Heart right ventricle (tissue), 16 donors: ENCODE data around the gene BABAM2. TPM values are rescaled to one million over a fixed set of nuclear protein-coding genes. Genes with fewer than 3 reads are reported as not detected.
A peak's percentile ranks its signal among the peaks of the same experiment; 100 is the strongest.

Experiments
- ATAC-seq, 8 donors: fragments of 200-7000 bp; cut with Tn5 transposase; one replicate each; pipeline ENCODE4 v1.9.1; 2020; ENCODE audit warnings: mild to moderate bottlenecking in 8 of 8, moderate library complexity in 8 of 8, moderate number of reproducible peaks in 1 of 8
- DNase-seq, 2 donors: peaks; one replicate each; pipeline ENCODE4 v3.0.0-alpha.2; 2020
- H3K27ac ChIP-seq, 10 donors: fragments of 200-600 bp; sonication (generic) in 2 of 10; one replicate each; pipeline versions ENCODE4 v1.5.0 to v1.8.0; 2020 to 2022; ENCODE audit warnings: mild to moderate bottlenecking in 3 of 10
- H3K27me3 ChIP-seq, 7 donors: fragments of 200-600 bp; one replicate each; pipeline ENCODE4 v1.8.0; 2021 to 2022; ENCODE audit warnings: mild to moderate bottlenecking in 2 of 7
- H3K36me3 ChIP-seq, 9 donors: fragments of 200-600 bp; sonication (generic) in 1 of 9; one replicate each; pipeline versions ENCODE4 v1.5.0 to v1.8.0; 2020 to 2022; ENCODE audit warnings: mild to moderate bottlenecking in 2 of 9
- H3K4me1 ChIP-seq, 9 donors: fragments of 200-600 bp; sonication (generic) in 1 of 9; one replicate each; pipeline versions ENCODE4 v1.5.0 to v1.8.0; 2020 to 2022; ENCODE audit warnings: mild to moderate bottlenecking in 4 of 9
- H3K4me3 ChIP-seq, 10 donors: fragments of 200-600 bp; sonication (generic) in 2 of 10; one replicate each; pipeline versions ENCODE4 v1.5.0 to v1.8.0; 2020 to 2022; ENCODE audit warnings: mild to moderate bottlenecking in 7 of 10, moderate library complexity in 2 of 10
- H3K9me3 ChIP-seq, 11 donors: fragments of 200-600 bp in 10 of 11; sonication (generic) in 2 of 11; one replicate each; pipeline versions ENCODE4 v1.5.0 to v1.8.0; 2013 to 2022; ENCODE audit warnings: mild to moderate bottlenecking in 2 of 11, control low read depth in 1 of 11, moderate library complexity in 1 of 11
- CTCF ChIP-seq, 9 donors: fragments of 200-600 bp; sonication (generic) in 2 of 9; IDR thresholded peaks; one replicate each; pipeline versions ENCODE4 v1.5.0 to v1.8.0; 2021 to 2022; ENCODE audit warnings: antibody characterized with exemption in 9 of 9, mild to moderate bottlenecking in 5 of 9, moderate library complexity in 1 of 9
- WGBS, 2 donors: extraction: QIAGEN DNeasy Blood & Tissue Kit; methylation state at CpG; one replicate each; pipeline ENCODE4 v1.1.7; 2013; ENCODE audit warnings: inconsistent platforms in 1 of 2; 5-methylcytosine and 5-hydroxymethylcytosine counted together
- intact Hi-C, 10 donors: fragments of 100-400 bp; cut with DNase I; formaldehyde crosslinking; loops; one replicate each; pipeline versions ENCODE4 v1.11.1 to v1.14.2; 2022
- polyA plus RNA-seq, 2 donors: library from polyadenylated mRNA; stranded (reverse); fragments of 200-250 nt; gene quantifications; one replicate each; pipeline ENCODE4 v1.2.3, GENCODE V29; 2013
- total RNA-seq, 10 donors: library from RNA; stranded (reverse); fragmentation: NEBNext Ultra II Directional in 3 of 10; extraction: Animal tissue kit (Norgen Biotek cat#: 25700) in 3 of 10; gene quantifications; one replicate each; pipeline versions ENCODE4 v1.2.1 to v1.2.4, GENCODE V29; 2021 to 2023
- donor health status: Arrhythmogenic right ventricular cardiomyopathy.
- donor health status: ischemic (EF 13 %, LVEDD 7.1; RV severe dilation, severe dysfunction).
- donor health status: healthy with polysubstance abuse.
- donor health status: DM: no; HTN: yes; CAD: no.
- donor health status: DM: no; HTN: no; CAD: no.
- donor health status: ischemic (EF 25% LVEDD 6.9; RV normal size, moderate dysfunction).
- donor health status: ischemic (EF 25% LVEDD 5.7; RV mildly dilated, moderate dysfunction).
- donor health status: healthy.
- donor health status: DM: yes; HTN: yes; CAD: no.
- donor health status: Ischemic cardiomyopathy.
- donor health status: ischemic (EF 35%, LVEDD 5.7; RV mildly dilated, moderate dysfunction).
- donor health status: nonischemic (EF 11% LVEDD 7.7; RV severe dilation, severe dysfunction).
- donor health status: DM: yes; HTN: yes; CAD: no.
- donor health status: PGD.
- donor health status: ischemic (EF 29% LVEDD 5.4; RV normal size, mild dysfunction).
- donor health status: nonischemic (EF 23%, LVEDD 6.1; RV moderate dilation, normal function).

BABAM2 gene
- total and polyA plus RNA-seq, 12 donors = 13.3 to 83.4 (median 65.9) TPM

DNA sequence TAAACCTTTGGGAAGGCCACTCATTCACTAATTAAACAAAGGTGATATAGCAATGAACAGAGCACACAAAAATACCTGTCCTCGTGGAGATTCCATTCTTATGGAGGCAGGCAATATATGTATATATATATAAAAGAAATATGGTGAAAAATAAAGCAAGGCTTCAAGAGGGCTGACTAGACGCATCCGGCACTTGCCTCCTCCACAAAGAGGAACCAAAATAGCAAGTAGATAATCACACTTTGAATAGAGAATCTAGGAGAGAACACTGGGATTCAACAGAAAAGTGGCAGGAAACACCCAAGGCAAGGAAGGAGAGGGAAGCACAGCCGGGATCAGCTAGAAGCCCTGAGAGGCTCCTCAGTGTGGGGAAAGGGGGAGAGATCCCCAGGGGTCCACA lies 283.7 kb downstream of the BABAM2 start:
- Histone ChIP-seq H3K9me3 (peaks cover 0 to 21% (median 7%) of the 10 kb centered on the region in 11 donors), H3K27ac (no peak overlapping the region), H3K4me1 (no peaks in the 10 kb centered on the region), H3K27me3 (no peaks in the 10 kb centered on the region), H3K4me3 (no peak overlapping the region), H3K36me3 (peaks cover 0 to 4% (median 0%) of the 10 kb centered on the region in 9 donors)
- DNase-seq = no peak
- TF ChIP-seq CTCF (IDR thresholded peaks at IDR 0.05) = no peak
- 91 to 97% methylated on average over 4 of the region's 4 CpGs for WGBS, 2 donors
- intact Hi-C loops = no loop called here
- no peak for ATAC-seq

- Histone ChIP-seq H3K4me1 (no peaks in the 10 kb centered on the region), H3K36me3 (peaks cover 0 to 4% (median 0%) of the 10 kb centered on the region in 9 donors), H3K27me3 (no peaks in the 10 kb centered on the region), H3K9me3 (peaks cover 0 to 21% (median 12%) of the 10 kb centered on the region in 11 donors), H3K4me3 (no peak overlapping the region), H3K27ac (no peak overlapping the region)
- intact Hi-C loops = no loop called here
- no peak for TF ChIP-seq CTCF (IDR thresholded peaks at IDR 0.05)
- DNase-seq = no peak
- peak in 3 of 8 donors; percentile 19 to 53 (median 44) for ATAC-seq
- 81 to 89% methylated on average over 3 of the region's 3 CpGs for WGBS, 2 donors
Measured at GRCh38 chr2:28175028-28175427, 284.5 kb downstream of the BABAM2 start.

DNA sequence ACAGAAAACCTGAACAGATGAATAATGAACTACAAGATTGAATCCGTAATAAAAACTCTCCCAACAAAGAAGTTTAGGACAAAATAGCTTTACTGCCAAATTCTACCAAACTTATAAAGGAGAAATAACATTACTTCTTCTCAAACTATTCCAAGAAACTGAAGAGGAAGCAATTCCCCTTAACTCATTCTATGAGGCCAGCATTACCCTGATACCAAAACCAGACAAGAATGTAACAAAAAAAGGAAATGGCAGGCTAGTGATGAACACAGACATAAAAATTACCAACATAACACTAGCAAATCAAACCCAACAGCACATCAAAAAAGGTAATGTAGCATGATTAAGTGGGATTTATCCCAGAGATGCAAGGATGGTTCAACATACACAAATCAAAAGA lies 288.4 kb downstream of the BABAM2 start:
- intact Hi-C loops = no loop called here
- peaks cover 0 to 21% (median 12%) of the 10 kb centered on the region in 11 donors for H3K9me3 ChIP-seq
- ATAC-seq (no peak), DNase-seq (no peak)
- no peak for TF ChIP-seq CTCF (IDR thresholded peaks at IDR 0.05)
- peaks cover 0 to 4% (median 0%) of the 10 kb centered on the region in 9 donors for H3K36me3 ChIP-seq
- no peak overlapping the region for H3K4me3 ChIP-seq
- WGBS, 2 donors = 97 to 100% methylated on average over 1 of the region's 1 CpG
- no peaks in the 10 kb centered on the region for H3K27me3 ChIP-seq
- no peaks in the 10 kb centered on the region for H3K4me1 ChIP-seq
- peak overlapping the region in 1 of 10 donors; percentile 24 for H3K27ac ChIP-seq

- Histone ChIP-seq H3K9me3 (peaks cover 0 to 19% (median 9%) of the 10 kb centered on the region in 11 donors), H3K4me1 (no peaks in the 10 kb centered on the region), H3K27ac (no peak overlapping the region), H3K27me3 (no peaks in the 10 kb centered on the region), H3K4me3 (no peak overlapping the region), H3K36me3 (peaks cover 0 to 4% (median 0%) of the 10 kb centered on the region in 9 donors)
- WGBS, 2 donors = 98 to 99% methylated on average over 3 of the region's 3 CpGs
- DNase-seq (no peak), ATAC-seq (no peak)
- no peak for TF ChIP-seq CTCF (IDR thresholded peaks at IDR 0.05)
- intact Hi-C loops = no loop called here
Measured at GRCh38 chr2:28181801-28182200, 291.3 kb downstream of the BABAM2 start.
